HG02678 (cell line): ENCODE measurements around the gene TRAF6.
A peak's percentile ranks its signal among the peaks of the same experiment; 100 is the strongest.

Experiments
- ATAC-seq: cut with Tn5 transposase; IDR thresholded peaks from one replicate; pipeline ENCODE4 v1.9.1; 2021; ENCODE audit warnings: mild to moderate bottlenecking, moderate library complexity; ENCODE audit not compliant: unreplicated experiment

The TRAF6 gene

DNA sequence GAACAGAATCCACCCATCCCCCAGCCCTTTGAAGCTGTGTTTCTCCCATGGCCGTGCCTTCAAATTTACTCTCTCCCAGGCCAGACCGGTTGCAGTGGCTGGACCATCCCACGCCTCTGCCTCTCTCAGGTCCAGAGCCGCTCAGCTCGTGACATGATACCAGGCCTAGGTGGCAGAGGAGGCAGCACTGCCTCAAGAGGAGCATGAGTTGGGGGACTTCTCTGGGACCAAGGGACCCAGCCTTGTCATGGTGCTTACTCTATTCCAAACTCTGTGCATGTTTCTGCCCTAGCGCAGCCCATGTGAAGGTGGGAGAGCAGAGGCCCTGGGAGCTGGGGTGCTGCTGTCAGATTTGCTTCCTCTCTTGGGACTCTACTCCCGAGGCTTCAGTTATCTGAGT, 51.0 kb downstream of the TRAF6 start:
- ATAC-seq = no peak

DNA sequence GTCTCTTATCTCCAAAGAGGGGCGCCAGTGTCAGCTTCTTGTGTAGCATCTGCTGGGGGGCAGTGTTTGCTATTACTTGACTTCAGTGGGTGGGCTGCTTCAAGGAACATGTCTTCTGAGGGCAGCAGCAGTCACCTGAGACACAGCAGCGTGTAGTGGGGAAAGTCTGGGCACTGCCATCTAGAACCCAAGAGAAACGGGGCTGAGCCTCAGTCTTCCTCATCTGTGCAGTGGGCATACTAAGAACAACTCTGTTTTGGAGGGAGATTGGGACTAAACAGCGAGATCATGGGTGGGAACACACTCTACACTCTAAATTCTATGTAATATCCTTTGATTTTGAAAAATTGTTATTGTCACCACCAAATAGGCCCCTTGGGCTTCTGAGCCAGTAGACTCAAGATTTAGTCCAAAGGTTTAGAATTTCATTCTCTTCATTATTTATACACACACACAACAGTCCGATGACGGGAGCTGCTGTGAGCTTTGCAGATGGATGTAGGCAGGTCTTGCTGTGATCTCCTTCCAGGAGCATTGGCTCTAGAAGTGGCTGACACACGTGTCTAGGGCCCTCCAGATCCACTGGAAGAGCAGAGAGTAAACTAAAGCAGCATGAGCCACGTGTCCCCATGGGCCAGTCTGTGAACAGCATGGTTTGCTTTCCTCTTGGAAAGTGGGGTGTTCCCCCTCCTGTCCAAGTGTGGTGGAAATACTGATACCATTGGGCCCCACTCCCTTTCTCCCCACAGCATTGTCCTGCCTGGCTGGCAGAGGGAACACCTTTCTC, 51.8 kb downstream of the TRAF6 start:
- no peak for ATAC-seq

DNA sequence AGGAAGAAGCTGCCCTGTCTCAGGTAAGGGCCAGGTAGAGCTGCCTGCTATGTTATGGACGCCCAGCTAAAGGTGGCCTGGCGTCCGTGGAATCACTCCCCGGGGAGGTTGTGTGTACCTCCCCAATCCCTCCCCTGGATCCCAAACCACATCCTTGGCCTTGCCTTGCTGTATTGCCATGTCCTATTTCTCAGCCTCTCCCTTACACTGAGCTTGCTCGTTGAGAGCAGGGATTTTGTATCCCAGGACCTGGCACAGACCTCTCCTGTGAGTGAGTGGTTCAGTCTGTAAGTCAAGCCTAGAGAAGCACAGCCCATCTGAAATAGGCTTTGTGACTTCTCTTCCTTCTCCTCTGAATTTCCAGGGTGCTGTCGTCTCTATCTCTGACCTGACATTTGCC, 53.9 kb downstream of the TRAF6 start:
- ATAC-seq = no peak

DNA sequence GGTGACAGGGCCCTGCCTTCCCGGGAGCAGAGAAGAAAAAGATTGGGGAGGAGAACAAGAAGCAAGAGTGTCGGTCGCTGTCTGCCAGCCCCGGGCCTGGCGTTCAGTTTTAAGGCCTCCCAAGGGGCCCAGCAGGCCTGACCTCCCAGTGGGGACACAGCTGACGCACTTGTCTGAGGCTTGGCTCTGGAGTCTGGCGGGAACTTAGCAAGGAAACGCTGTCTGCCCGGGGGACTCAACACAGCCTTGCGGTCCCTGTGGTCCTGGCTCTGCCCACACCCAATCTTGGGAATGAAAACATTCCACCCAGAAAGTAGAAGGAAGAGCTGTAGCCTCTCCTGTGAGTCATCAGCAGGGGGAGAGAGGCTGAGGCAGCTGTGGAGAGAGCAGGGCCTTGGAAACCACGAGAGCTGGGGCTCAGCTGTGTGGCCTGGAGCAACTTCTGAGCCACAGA, 54.4 kb downstream of the TRAF6 start:
- no peak for ATAC-seq

DNA sequence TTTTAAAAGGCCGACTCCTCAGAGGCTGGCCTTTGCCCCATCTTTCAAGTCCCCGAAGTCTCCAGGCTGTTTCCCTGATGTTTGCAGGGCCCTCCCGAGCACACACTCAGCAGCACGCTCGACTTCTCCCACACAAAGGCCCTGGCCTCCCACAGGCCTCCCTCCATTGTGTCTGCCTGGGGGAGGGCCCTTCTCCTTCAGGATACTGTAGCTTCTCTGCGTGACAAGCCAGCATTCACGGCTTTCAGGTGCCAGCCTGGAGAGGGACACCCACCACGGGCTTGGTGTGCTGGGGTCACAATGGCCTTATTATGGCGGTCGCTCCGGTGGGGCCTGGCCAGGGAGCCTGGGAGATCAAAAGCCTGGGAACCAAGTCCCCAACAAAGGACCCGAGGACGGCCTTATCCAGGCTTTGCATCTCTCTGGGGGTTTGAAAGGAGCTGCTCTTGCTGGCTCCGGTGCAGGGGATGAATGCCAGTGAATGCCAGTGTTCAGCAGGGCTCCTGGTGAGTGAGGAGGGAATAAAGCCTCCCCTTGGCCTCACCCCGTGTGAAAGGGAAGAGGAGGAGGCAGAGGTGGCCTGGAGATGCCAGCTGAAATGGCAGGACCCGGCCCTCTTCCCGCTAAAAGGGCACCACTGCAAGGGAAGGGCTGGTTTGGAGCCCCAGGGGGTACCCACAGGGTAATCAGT, 55.0 kb downstream of the TRAF6 start:
- ATAC-seq = no peak

DNA sequence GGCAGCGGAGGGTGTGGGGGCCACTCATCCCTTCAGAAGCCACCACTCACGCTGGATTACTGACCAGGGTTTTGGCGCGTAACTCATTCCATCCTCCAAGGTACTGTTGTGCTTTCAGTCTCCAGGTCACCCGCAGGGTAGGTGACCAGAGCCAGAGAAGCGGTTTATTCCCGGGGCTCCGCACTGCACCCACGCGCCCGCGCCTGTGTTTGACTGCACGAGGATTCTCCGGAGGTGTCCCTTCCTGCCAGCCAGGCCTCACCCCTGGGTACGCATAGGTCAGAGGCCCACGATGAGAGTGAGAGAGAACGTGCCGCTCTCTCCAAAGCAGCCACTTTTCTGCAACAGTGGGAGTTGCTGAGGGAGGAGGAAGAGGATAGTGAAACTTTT, 55.5 kb downstream of the TRAF6 start:
- ATAC-seq = no peak

DNA sequence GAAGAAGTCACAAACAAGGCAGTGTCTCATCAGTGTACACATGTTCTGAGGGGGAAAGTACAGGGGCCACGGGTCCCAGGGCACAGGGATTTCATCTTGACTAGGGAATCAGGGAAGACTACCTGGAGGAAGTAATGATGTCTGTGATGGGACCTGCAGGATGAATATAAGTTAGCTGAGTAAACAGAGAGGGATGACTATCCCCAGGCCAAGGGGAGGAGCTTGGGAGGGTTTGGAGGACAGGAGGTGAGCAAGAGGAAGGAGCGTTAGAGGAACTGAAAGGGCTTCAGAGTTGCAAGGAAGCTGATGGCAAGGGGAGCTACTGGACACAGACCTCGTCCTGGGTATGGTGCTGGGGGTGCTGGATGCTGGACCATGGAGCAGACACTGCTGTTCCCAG, 56.4 kb downstream of the TRAF6 start:
- ATAC-seq = no peak

DNA sequence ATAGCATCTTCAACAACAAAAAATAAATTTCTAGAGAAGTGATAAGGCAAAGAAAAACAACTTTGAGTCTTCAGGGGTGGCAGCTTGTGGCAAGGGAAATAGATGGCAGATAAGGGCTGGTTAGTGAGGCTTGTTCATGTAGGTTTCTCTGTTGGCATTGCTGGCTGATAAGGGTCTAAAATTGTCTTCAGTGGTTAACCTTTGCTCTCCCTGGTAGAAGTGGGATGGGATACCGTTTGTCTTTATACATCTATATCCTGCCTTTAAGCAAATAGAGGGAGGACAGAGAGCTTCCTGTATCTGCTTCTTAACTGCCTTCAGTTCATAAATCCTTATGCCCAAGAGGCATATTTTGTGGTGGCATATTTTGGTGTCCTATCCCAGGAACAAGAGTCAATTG, 57.1 kb downstream of the TRAF6 start:
- ATAC-seq = no peak

DNA sequence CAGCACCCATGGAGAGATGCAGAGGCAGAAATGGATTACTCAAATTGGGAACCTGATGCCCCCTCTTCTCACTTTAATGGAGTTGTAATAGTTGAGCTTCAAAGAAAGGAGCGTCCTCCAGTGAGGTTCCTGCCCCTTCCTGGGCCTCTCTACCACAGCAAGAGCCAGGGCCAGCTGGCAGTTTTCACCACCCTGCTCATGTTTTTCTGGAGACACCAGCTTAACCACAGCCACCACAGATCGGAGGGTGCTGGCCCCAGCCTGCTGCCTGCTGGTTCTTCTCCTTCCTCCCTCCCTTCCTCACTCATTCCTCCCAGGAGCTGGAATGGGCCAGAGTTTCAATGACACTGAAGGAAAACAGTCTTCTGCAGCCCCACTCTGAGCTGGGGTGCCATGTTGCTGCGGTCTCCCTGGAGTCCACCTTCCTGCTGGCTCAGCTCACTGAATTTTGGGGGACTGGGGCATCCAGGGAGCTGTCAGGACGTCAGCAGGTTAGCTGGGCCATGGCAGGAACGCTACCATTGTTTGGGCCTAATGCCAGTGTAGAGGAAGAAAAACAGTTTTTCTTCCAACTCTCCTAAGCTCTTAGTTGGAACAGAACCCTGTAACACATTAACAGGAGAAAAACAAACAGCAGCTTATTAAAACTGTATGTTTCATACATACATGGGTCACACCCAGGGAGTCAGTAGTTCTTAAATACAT, 57.7 kb downstream of the TRAF6 start:
- no peak for ATAC-seq

DNA sequence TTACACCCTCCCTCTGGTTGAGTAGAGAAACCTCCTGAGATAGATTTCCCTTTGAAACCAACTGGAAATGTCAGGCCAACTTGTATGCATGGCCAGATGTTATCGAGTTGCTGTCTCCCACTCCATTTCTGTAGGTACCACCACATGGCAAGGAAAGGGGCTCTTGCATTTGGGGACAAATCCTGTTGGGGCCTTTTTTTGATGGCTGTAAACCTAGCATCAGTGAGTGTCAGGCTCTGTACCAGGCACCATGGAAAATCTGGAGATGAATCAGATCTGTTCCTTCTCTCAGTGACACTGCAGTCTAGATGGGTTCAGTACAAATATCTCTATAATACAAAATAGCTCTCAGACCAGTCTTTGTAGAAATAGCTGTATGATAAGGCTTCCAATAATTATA, 58.4 kb downstream of the TRAF6 start:
- ATAC-seq = no peak

DNA sequence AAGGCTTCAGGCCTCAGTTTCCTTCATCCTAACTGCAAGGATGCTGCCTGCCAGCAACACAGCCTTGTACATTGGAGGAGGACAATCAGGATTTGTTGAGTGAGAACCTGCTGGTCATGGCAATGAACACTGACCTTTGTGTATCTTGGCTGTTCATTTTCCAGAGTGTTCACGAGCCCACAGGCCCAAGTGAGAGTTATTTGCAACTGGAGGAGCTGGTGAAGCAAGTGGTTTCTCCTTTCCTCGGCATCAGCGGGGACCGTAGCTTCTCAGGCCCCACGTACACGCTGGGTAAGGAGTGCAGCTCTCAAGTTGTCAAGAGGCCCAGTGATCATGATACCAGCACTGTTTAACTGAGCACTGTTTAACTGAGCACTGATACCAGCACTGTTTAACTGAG, 59.0 kb downstream of the TRAF6 start:
- ATAC-seq = no peak

DNA sequence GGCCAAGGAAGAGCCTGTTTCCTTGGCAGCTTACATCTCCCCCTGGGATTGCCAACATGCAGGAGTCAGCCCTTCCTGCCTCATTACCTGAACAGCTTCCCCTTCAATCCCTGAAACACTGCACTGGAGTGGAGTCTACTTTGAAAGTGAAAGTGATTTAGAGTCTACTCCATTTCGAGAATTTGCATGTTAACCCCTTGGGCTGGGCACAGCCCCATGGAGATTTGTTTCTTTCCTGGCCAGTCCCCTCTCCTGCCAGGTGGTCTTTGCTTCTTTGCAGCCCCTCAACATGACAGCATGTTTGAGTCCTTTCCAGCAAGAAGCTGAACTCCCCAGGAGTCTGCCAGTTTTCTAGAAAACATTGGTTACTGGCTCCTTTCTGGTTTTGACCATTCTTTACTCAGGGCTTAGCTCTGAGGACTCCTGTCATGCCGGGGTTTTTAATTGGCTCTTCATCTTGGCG, 59.9 kb downstream of the TRAF6 start:
- peak; percentile 52 for ATAC-seq

DNA sequence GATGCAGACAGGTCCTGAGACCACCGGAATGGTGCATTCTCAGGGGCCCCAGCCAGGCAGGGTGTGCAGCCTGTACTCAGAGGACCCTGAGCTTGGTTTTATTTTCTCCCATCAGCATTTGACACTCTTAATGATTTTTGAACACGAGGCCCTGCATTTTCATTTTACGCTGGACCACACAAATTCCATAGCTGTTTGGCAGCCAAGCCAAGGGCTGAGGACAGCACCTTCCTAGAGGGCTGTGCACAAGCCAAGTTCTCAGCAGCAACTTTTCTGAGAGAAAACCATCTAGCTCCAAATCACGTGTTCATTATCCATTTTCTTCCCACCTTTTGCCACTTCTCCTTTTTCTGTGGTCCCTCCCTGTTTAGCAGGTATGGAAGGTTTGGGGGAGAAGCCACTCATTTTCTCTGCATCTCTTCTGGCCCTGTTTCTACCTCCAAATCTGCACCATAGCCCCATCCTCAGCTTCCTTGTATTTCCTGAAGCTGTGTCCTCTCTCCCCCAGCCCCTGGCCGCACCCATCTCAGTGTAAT, 60.4 kb downstream of the TRAF6 start:
- no peak for ATAC-seq

DNA sequence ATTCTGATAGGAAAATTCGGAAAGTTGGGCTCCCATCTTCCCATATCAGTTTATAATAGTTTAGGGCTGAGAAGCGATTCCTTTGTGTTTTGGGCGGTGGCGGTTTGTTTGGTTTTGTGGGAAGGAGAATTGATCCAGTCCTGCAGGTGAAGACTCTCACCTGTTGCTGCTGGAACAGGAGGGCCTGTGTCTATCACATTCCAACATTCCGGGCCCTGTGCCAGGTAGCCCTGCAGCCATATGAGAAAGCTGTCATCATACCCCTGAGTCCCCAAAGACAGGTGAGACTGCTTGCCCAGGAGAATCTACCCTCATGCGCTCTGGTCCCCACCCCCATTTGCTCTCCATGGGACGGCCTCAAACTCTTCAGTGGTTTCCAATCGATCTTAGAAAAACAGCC, 62.1 kb downstream of the TRAF6 start:
- no peak for ATAC-seq

DNA sequence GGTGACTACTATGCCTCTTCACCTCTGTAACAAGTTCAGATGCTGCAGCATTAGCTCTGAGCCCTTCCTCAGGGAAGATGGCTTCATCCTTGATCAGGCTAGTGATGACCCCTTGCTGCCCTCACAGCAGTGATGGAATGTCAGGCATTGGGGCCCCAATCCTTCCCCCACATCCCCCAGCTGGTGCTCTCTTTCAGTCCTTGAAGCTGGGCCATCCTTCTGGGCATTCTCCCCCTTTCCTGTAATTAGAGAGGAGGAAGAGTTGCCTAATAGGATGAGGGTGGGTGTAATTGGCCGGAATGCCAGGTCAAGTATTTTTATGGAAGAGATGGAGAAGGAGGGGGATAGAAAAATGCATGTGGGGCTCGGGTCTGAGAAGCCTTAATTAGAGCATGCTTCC, 62.6 kb downstream of the TRAF6 start:
- no peak for ATAC-seq

DNA sequence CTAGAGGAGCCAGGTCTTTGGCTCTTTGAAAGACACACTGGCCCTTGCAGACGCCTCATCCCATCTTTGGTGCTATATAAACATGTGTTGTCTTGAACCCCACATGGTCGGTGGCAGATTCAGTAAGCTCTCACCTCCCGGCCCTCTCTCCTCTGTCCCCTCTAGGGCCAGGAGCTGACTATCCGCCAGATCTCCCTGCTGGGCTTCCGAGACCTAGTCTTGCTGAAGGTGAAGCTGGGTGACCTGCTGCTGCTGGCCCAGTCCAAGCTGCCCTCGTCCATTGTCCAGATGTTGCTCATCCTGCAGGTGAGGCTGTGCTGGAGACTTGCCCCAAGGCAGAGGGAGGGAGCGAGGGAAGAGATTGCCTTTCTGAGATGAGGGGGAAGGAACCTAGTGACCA, 63.9 kb downstream of the TRAF6 start:
- no peak for ATAC-seq

DNA sequence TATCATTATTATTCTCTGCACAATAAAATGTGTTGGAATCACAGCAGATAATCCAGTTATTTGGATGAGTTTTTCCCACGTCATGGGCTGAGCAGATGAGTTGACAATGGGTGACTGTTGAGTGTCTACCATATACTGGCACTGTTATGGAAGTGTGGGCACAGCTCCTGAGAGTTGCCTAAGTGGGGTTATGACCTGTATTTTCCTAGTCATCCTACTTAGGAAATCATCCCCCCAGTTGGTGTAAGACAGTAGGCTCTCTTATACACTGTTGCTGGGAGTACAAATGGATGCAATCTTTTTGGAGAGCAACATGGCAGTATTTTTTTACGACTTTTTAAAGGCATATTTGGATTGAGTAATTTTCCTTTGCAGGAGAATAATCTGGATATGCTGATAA, 66.4 kb downstream of the TRAF6 start:
- ATAC-seq = no peak

DNA sequence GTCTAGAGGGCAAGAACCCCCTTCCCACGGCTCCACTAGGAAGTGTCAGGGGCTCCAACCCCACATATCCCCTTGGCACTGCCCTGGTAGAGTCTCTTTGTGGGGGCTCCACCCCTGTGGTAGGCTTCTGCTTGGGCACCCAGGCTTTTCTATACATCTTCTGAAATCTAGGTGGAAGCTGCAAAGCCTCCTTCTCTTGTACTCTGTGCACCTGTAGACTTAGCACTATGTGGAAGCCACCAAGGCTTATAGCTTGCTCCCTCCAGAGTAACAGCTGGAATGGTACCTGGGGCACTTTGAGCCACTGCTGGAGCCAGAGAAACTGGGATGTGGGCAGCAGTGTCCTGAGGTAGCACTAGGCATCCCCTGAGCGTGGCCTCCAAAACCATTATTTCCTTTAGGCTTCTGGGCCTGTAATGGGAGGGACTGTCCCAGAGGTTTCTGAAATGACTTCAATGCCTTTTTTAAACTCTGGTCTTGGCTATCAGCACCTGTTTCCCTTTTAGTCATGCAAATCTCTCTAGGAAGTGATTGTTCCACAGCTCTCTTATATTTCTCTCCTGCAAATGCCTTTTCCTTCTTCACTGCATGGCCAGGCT, 68.4 kb downstream of the TRAF6 start:
- ATAC-seq = peak; percentile 94

DNA sequence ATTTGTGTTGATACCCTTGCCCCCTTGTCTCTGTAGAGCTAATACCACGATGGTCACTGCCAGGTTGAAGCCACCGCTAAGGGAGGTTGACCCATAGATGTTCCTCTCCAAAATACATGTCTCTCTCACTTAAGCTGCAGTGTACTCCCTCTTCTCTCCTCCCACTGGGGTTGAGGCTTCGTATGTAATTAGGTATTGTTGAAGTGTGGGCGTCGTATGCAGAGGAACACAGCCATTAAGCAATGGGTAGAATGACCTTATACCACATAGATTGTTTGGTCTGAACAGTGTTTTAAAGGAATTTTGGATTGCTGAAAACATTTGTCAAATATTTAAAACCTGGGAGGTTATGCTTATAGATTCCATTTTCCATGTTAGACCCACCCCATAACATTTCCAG, 71.9 kb downstream of the TRAF6 start:
- no peak for ATAC-seq

DNA sequence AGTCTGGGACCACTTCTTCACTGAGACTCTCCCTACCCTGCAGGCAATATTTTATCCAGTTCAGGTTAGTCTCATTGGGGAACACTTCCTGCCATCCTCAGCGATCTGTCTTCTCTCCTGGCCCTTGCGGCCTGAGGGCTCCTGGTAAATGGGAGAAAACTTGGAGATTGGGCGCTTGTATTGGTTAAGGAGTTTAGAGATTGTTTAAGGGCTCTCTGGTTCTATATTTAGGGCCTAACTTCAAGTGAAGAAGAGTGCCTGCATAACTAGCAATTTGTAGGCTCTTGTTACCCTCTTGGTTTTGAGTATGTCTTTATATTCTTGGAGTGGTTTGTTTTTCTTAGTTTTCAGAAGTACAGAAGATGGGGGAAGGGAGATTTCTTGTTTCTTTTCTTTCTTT, 72.7 kb downstream of the TRAF6 start:
- ATAC-seq = no peak
